Suprapubic skin (tissue), 4 donors: ENCODE data around the gene CPTP. TPM values are rescaled to one million over a fixed set of nuclear protein-coding genes. Genes with fewer than 3 reads are reported as not detected.
"Not testable (repeated sequence)": the region's sequence is repeated elsewhere in the genome, so short reads cannot be mapped to it uniquely, and the experiment has no call there.

ENCODE experiments used
- DNase-seq, 2 donors: peaks; one replicate each; pipeline ENCODE4 v3.0.0-alpha.2; 2019; ENCODE audit warnings: low spot score in 2 of 2
- H3K27ac ChIP-seq: fragments of 200-600 bp; sonication (generic); one replicate; pipeline ENCODE4 v1.5.1; 2019
- H3K27me3 ChIP-seq: fragments of 200-600 bp; sonication (generic); one replicate; pipeline ENCODE4 v1.5.1; 2019
- H3K36me3 ChIP-seq: fragments of 200-600 bp; sonication (generic); one replicate; pipeline ENCODE4 v1.5.1; 2019
- H3K4me1 ChIP-seq: fragments of 200-600 bp; sonication (generic); one replicate; pipeline ENCODE4 v1.5.1; 2019
- H3K4me3 ChIP-seq: fragments of 200-600 bp; sonication (generic); one replicate; pipeline ENCODE4 v1.5.1; 2019; ENCODE audit warnings: mild to moderate bottlenecking
- H3K9me3 ChIP-seq: fragments of 200-600 bp; sonication (generic); one replicate; pipeline ENCODE4 v1.5.1; 2019
- CTCF ChIP-seq, 2 donors: fragments of 200-600 bp in 1 of 2; fragments of 450-650 bp in 1 of 2; sonication (generic) in 1 of 2; IDR thresholded peaks; one replicate each; pipeline ENCODE4 v1.5.1; 2016 to 2019; ENCODE audit warnings: antibody characterized with exemption in 2 of 2, mild to moderate bottlenecking in 1 of 2, moderate library complexity in 1 of 2
- EP300 ChIP-seq: sonication (generic); formaldehyde crosslinking; IDR thresholded peaks from one replicate; pipeline ENCODE4 v1.6.1; 2017; ENCODE audit warnings: antibody characterized with exemption
- POLR2A ChIP-seq, 2 donors: fragments of 450-650 bp; IDR thresholded peaks; one replicate each; pipeline ENCODE4 v1.6.1; 2017; ENCODE audit warnings: antibody characterized with exemption in 2 of 2, mild to moderate bottlenecking in 2 of 2, moderate library complexity in 2 of 2
- POLR2AphosphoS5 ChIP-seq, 3 donors: sonication (generic); formaldehyde crosslinking; IDR thresholded peaks; one replicate each; pipeline ENCODE4 v1.6.1; 2017; ENCODE audit warnings: antibody characterized with exemption in 3 of 3
- WGBS: methylation state at CpG from one replicate; pipeline ENCODE4 v1.1.5; 2018; 5-methylcytosine and 5-hydroxymethylcytosine counted together
- total RNA-seq, 4 donors: library from RNA; depleted of rRNA; stranded (reverse); fragments of >200 nt; gene quantifications; one replicate each; pipeline ENCODE4 v1.1.0, GENCODE V29; 2016

The CPTP gene
- total RNA-seq, 4 donors from 2014 or later: 32.5 to 60.4 (median 54.3) TPM

GRCh38 chr1:1366699-1367066, 42.1 kb downstream of the CPTP start:
- Histone ChIP-seq H3K27me3 (no peaks in the 10 kb centered on the region), H3K27ac (no peak overlapping the region), H3K36me3 (no peaks in the 10 kb centered on the region), H3K9me3 (no peaks in the 10 kb centered on the region), H3K4me1 (peaks cover 10% of the 10 kb centered on the region), H3K4me3 (no peak overlapping the region)
- DNase-seq: no peak
- TF ChIP-seq POLR2A (IDR thresholded peaks at IDR 0.05) (no peak), CTCF (IDR thresholded peaks at IDR 0.05) (no peak), POLR2AphosphoS5 (IDR thresholded peaks at IDR 0.05) (no peak), EP300 (no peak)
- WGBS: 91% methylated on average over 2 of the region's 3 CpGs

- TF ChIP-seq POLR2A (IDR thresholded peaks at IDR 0.05): no peak
- TF ChIP-seq CTCF (IDR thresholded peaks at IDR 0.05): no peak
- TF ChIP-seq EP300: no peak
- TF ChIP-seq POLR2AphosphoS5 (IDR thresholded peaks at IDR 0.05): no peak
- Histone ChIP-seq H3K4me1 (peaks cover 13% of the 10 kb centered on the region), H3K36me3 (no peaks in the 10 kb centered on the region), H3K27ac (no peak overlapping the region), H3K9me3 (no peaks in the 10 kb centered on the region), H3K4me3 (no peak overlapping the region), H3K27me3 (no peaks in the 10 kb centered on the region)
- 90% methylated on average over 5 of the region's 5 CpGs for WGBS
- no peak for DNase-seq
Measured at GRCh38 chr1:1367315-1367714, 42.7 kb downstream of the CPTP start.

- H3K27ac ChIP-seq, H3K27me3 ChIP-seq, H3K9me3 ChIP-seq, H3K36me3 ChIP-seq, H3K4me3 ChIP-seq, DNase-seq: not testable (repeated sequence)
- 85% methylated on average over 14 of the region's 14 CpGs for WGBS
- peaks cover 33% of the 10 kb centered on the region for H3K4me1 ChIP-seq
Measured at GRCh38 chr1:1370094-1370493, 45.5 kb downstream of the CPTP start.

GRCh38 chr1:1370771-1371300, 46.2 kb downstream of the CPTP start:
- no peak overlapping the region for H3K27ac ChIP-seq
- no peak overlapping the region for H3K4me3 ChIP-seq
- peaks cover 36% of the 10 kb centered on the region for H3K4me1 ChIP-seq
- H3K9me3 ChIP-seq: no peaks in the 10 kb centered on the region
- DNase-seq: peak in 1 of 2 donors; percentile 63
- no peaks in the 10 kb centered on the region for H3K27me3 ChIP-seq
- TF ChIP-seq POLR2AphosphoS5 (IDR thresholded peaks at IDR 0.05) (no peak), CTCF (IDR thresholded peaks at IDR 0.05) (no peak), POLR2A (IDR thresholded peaks at IDR 0.05) (no peak), EP300 (no peak)
- H3K36me3 ChIP-seq: peaks cover 7% of the 10 kb centered on the region
- 79% methylated on average over 8 of the region's 16 CpGs for WGBS

- no peak for DNase-seq
- no peak overlapping the region for H3K27ac ChIP-seq
- no peak overlapping the region for H3K4me3 ChIP-seq
- H3K4me1 ChIP-seq: peaks cover 41% of the 10 kb centered on the region
- H3K9me3 ChIP-seq: no peaks in the 10 kb centered on the region
- no peaks in the 10 kb centered on the region for H3K27me3 ChIP-seq
- TF ChIP-seq POLR2A (IDR thresholded peaks at IDR 0.05) (no peak), EP300 (no peak), POLR2AphosphoS5 (IDR thresholded peaks at IDR 0.05) (no peak), CTCF (IDR thresholded peaks at IDR 0.05) (no peak)
- H3K36me3 ChIP-seq: peaks cover 7% of the 10 kb centered on the region
- 62% methylated on average over 3 of the region's 12 CpGs for WGBS
Measured at GRCh38 chr1:1371364-1371745, 46.8 kb downstream of the CPTP start.
